ENCODE measurements around the gene KRTAP10-9.

- TF ChIP-seq RAD21 (IDR thresholded peaks at IDR 0.05 in 1 of 2, conservative IDR thresholded peaks at IDR 0.05 in 1 of 2; ENCODE audit: low read depth in 2 of 2, low read length in 2 of 2) = no peak
- no peak for TF ChIP-seq RBBP5 (IDR thresholded peaks at IDR 0.05; ENCODE audit: borderline replicate concordance, low read depth, low read length)
- no peak for TF ChIP-seq EZH2 (IDR thresholded peaks at IDR 0.05; ENCODE audit: low read depth, low read length, severe bottlenecking)
- TF ChIP-seq CTCF (IDR thresholded peaks at IDR 0.05; ENCODE audit: control extremely low read depth in 1 of 3, insufficient read depth in 1 of 3, low read depth in 1 of 3, low read length in 3 of 3) = no peak
- TF ChIP-seq POLR2AphosphoS5 (IDR thresholded peaks at IDR 0.05; ENCODE audit: low read depth, low read length) = no peak
- no peak for TF ChIP-seq SIN3A (conservative IDR thresholded peaks at IDR 0.05 in 1 of 2, IDR thresholded peaks at IDR 0.05 in 1 of 2; ENCODE audit: low read depth in 1 of 2, low read length in 2 of 2)
- no peak for TF ChIP-seq CEBPB (IDR thresholded peaks at IDR 0.05; ENCODE audit: low read depth, low read length)
- TF ChIP-seq JUN (IDR thresholded peaks at IDR 0.05; ENCODE audit: low read depth, low read length) = no peak
- no peak for TF ChIP-seq EP300 (IDR thresholded peaks at IDR 0.05; ENCODE audit: borderline replicate concordance in 1 of 2, low read depth in 2 of 2, low read length in 2 of 2)
- TF ChIP-seq RFX5 (IDR thresholded peaks at IDR 0.05; ENCODE audit: borderline replicate concordance, low read depth, low read length) = no peak
- no peak for TF ChIP-seq POLR2A (IDR thresholded peaks at IDR 0.05; ENCODE audit: control extremely low read depth in 1 of 2, low read depth in 2 of 2, low read length in 2 of 2)
Measured at GRCh38 chr21:44636209-44637017, 9.5 kb downstream of the KRTAP10-9 start.

Measured in H1 (cell line).